HG02973 (cell line): ENCODE measurements around the gene WNT11.

Experiments used
- ATAC-seq: cut with Tn5 transposase; IDR thresholded peaks from one replicate; pipeline ENCODE4 v1.9.1; 2021; ENCODE audit warnings: moderate library complexity; ENCODE audit not compliant: unreplicated experiment

The WNT11 gene

DNA sequence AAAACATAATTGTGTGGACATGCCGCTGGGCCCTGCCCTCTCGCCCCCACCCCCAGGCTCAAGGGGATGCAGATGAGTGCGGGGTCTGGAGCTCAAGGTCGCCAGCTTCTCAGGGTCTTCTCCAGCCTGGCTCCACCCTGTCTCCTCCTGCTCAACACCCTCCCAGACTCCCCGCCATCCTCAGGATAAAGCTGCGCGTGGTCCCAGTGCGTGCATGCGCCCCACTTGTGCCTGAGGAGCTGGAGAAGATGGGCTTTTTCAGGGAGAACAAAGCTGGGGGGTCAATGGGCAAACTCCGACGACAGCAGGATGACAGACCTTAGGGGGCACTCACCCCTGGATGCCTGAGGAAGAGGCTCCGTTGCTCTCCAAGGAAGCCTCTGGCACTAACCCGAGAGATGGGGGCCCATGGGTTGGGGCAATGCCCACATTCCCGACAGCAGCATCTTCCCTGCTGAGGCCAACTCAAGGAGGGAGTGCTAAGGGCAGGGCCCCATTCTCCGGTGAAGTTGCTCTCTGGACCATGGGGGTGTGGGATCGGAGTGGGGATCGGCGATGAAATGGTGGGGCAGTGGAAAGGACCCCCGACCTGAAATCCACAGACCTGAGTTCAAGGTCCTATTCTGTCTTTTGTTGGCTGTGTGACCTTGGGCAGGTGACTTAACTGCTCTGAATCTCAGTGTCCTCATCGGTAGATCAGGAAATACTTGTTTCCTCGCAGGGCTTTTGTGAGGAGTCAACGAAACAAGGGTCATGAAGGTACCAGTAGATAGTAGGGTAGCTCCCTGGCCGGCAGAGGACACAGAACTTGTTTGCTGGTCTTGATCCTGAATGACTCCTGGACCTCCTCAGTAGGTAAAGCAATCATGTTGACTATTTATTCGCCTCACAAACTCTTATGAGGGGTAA is 47.7 kb downstream of the WNT11 start:
- no peak for ATAC-seq

DNA sequence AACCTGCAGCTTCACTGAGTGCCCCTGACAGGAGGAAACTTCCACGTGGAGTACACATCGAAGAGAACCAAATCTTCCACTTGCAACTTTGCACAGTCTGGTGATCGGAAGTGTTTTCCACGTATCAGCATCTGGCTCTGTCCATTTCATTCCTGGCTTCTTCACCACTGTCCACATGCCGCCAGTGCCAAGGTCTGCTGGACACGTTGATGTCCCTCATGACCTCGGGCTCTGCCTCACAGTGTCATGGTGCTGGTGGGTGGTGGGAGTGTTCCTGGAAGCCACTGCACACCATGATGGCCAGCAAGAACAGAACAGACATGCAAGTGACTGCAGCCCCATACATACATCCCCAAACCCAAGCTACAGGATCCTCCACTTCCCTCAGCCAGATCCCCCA is 48.4 kb downstream of the WNT11 start:
- ATAC-seq: no peak

DNA sequence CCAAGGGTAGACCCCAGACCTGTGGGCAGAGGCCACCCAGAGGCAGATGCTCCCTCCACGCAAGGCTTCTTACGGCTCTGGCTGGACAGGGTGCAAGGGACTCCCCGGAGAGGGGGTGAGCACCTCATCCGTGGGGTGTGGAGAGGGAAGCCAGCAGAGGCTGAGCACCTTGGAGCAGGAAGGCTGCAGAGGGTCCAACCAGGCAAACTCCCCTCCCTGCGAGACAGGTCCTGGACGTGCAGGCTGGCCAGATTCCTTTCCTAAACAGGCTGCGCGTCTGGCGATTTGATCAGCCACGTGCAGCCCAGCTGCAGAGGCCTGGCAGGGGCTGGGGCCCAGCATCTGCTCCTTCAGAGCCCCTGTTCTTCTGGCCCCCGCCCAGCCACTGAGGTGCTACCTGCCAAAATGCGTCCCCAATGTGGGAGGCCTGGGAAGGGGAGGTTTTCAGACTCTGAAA is 49.3 kb downstream of the WNT11 start:
- ATAC-seq: no peak

DNA sequence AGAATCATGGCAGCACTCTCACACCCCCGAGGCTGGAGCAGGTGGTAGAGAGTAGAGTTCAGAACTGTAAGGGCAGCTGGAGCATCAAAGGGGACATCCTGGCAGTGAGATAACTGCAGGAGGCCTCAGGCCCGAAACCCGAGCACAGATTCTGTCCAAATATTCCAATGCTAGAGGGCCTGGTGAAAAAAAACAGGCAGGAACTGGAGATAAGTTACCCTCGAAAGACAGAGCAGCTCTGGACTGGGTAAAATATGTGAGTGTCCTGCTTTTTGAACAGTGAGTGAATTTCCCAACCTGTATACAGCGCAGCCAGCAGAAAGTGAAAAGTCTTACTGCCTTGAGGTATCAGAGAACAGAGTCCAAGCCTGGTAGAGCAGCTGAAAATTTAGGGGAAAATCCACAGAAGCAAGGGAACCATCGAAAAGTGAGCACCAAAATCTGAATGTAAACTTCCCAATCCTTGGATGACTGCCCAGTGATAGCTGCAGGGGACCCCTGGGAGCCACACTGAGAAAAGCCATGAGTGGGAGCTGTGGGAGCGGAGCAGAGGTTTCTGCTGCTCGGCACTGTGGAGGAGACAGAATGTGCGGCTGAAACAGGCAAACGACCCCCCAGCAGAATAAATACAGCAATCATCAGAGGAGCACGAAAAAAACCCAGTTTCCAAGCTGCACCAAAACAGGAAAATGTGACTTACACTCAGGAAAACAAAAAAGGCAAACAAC is 50.6 kb downstream of the WNT11 start:
- no peak for ATAC-seq

DNA sequence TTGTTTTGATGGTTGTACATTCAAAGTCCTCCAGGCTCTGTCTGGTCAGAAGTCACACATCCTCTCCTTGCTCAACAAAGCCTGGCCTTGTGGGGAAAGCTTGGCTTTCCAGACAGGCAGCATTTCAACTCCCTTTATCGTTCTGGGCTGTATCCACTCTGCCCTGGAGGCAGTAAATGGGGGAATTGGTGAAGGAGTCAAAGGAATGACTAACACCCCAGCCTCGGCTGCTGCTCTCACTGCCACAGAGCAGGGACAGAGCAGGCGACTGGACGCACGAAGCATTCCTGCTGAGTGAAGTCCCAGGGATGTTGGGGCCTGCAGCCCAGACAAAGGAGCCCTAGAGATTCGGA is 52.8 kb downstream of the WNT11 start:
- ATAC-seq: no peak

DNA sequence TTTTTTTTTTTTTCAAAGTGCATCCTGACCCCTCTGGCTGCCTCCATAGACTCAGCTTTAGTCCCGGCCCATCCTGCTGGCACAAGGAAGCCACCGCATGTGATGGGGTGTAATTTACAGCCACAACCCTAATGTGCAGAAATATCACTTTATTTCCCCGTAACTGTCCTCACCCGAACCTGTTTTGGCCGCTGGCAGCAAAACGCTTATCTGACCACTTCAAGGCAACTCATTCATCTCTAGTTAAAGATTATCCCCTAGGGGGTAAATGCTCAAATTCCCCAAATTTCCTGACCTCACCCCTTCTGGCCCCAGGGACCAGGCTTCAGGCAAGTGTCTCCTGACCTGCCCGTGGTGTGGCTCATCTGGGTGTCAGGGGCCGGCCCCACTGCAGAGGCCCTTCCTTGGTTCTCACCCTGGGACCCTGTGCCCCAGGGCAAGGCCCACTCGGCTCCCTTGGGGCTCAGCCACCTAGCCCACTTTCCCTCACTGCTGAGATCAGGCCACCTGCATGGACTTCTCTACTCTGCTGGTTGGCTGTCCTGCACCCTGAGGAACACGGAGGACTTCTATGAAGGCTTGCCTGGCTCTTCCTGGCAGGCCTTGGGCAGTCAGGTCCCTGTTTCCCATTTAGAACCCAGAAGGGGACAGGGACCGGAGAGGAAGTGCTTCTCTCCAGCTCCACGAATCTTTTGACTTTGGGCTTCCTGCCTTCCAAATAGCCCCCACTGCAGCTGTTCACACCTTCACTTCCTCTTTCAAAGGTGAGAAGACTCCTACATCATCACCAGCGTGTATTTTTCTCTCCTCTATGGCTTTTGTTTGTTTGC is 53.3 kb downstream of the WNT11 start:
- no peak for ATAC-seq

DNA sequence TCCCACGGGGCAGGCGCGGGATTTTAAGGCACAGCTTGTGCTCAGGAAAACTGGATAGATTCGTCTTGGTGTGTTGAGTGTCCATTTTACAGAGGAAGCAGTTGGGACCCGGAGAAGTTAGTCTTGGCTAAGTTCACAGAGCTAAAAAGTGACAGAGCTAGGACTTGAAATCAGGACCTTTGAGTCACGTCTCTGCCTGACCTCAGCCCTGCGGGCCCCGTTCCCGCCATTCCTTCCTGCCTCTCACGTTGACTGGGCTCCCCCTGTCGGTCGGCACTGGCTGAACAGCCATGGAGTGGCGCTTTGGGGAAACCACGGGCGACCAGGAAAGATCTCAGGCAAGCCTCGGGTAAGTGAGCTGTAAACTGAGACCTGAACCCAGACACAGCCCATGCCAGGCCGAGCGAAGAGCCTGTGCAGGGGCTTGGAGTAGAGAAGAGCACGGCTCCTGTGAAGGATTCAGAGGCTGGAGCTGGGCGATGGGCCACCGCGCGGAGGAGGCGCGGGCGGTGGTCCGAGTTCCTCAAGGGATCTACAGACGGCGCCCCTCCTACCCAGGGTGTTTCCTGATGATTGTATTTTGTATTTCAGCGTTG is 54.1 kb downstream of the WNT11 start:
- ATAC-seq: peak; percentile 63

DNA sequence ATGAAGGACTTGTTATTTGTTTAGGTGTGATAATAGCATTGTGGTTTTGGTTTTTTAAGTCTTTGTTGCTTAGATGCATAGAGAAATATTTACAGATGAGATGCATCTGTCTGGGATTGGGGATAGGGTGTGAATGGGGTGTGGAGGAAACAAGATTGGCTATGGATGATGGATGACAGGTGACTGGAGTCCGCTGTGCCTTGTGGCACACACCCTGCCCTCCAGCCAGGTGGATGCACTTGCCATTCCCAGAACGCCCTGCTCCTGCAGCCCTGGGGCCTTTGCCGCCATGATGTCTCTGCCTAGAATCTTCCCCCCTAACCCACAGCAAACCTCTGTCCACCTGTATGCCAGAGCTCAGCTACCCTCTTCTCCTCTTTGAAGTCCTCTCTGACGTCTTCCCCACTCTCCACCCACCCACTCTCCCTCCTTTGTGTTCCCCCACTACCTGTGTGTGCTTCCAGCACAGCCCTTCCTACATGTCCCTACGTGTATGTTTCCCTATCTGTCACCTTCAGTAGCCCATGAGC is 54.7 kb downstream of the WNT11 start:
- no peak for ATAC-seq

DNA sequence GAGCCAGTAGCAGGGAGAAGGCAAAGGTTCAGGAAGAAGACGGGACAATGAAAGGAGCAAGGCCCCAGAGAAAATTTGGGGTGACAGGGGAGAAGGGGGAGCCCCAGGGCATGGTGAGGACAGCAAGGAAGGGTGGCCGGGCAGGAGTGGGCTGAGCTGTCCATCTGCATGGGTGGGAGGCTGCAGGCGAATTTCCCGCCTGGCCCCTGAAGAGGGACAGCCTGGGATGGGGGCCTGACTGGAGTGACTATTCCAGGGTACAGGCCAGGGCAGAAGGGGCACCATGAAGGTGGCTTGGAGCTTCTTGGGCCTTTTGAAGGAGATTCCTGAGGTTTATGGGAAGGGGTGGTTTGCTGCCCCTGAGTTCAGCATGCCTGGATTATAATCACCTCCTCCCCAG is 56.2 kb downstream of the WNT11 start:
- ATAC-seq: no peak

DNA sequence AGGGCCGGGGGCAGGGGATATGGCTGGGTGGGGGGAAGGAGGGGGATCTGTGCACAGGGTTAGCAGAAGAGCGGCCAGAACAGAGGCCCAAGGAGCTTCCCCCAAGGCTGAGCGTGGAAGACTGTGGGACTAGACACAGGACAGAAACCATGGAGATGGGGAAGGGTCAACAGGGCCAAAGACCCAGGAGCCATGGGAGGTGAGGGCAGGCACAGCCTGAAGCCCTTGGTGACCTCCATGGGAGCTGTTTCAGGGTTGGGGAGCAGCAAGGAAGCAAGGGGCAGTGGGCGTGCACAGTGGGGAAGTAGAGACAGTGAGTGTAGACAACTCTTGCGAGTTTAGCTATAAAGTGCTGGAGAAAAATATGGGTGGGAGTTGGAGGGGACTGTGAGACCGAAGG is 56.6 kb downstream of the WNT11 start:
- ATAC-seq: no peak

DNA sequence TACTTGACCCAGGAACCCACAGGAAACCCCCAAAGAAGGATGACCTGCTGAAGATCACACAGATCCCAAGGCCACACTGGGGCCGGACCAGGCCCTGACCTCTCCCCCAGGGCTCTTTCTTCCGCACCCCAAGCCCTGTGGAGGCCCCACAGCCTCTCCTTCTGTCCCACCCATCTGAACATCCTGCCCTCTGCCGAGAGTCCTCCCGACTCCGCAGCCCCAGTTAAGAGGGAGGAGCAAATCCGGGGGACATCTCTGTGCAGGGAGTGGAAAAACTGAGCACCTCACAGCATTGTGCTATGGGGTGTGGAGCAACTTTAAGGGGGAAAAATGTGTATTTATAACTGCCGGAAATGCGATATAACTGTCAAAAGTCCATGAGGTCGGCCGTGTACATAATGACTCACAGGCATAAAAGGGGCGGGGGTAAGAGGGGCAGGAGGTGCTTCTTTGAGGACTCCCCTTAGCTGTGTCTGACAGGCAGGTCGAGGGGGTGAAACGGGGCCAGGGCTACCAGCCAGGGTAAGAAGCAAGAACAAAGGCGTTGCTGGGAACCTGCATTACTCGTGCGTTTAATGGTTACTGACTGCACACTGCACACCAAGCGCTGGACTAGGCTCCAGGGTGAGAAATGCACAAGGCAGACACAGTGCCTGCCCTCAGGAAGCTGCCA is 57.2 kb downstream of the WNT11 start:
- ATAC-seq: no peak

DNA sequence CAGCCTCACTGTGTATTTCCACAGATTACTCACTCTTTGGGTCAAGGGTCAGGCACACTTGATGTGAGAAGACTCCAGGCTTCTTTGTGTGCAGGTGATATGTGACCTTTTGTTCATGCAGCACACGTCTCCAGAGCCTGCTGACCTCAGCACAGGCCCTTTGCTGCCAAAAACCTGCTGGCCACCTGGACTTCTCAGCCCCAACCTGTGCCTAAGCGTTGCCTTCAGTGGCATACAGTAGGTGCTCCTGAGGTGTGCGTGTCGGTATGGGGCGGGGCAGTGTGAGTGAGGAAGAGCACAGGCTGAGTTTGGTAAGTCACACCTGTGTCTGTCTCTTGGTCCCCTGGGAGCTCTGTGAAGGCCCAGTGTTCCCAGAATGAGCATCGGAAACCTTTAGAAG is 58.1 kb downstream of the WNT11 start:
- no peak for ATAC-seq

DNA sequence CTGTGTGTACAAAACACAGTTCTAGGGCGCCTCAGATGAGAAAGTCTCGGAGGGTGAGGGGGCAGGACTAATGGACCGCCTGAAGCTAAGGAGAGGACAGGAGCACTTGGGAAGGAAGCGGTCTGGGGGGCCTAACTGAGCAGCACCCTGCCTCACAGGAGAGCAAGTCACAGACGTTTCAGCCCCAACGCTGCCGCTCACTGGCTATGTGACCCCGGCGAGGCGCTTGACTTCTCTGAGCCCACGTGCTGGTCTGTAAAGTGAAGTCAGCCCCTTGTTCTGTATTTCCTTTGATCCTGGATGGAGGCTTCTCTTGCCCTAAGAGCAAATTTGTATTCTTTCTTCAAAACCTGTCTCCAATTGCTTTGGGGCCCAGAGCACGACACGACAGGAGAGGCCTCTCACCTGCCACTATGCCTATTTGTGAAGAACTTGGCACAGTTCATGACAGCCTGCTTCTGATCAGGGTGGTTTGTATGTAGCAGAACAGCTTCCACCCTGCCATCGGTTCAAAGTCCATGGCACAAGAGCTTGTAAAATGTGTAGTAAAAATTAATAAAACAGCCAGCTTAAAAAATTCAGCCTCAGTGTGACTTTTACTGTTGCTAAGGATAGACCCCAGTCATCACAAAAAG is 59.1 kb downstream of the WNT11 start:
- no peak for ATAC-seq

DNA sequence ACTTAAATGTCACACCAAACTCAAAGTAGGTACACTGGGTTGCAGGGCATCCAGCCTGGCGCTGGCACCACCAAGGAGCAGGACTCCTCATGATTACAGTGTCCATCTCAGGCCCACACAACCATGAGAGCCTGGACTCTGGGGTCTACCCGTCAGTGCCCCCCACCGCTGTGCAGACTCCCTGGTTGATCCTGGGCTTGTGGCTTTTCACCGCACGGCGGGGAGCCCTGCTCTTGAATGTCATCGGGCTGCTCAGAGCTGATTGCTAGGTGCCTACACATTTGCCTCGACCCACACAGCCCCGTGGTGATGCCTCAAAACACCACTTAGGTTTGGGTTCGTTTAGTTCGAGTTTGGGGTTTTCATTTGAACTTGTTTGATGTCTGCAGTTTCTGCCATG is 63.0 kb downstream of the WNT11 start:
- ATAC-seq: no peak

DNA sequence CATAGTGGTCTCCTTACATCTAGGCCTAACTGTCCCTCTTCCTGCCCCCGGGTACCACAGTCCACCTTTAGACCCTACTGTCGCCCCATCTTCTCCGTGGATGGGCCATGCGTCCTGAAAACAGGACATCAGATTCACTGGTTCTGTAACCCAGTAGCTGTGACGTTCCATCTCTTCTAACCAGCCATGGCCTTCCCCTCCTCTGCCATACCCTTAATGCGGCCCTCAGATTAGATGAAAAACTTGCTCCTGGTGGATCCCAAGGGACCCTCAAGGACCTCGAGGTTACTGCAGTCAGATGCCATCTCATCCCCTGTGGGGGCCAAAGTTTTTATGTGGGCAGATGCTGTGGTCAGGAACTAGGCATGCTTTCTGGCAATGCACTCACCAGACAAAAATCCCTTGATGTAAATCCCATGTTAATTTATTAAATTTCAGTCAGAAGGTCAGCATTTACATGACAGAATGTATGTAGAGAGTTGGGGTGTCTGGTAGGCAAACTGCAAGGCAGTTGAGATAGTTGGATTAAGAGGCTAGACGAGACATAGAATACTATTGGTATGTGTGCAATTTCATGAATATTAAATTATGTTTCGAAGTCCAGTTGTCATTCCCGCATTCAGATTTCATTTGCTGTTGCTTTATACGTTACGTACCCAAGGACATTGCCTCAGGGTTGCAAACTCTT is 64.3 kb downstream of the WNT11 start:
- ATAC-seq: no peak

DNA sequence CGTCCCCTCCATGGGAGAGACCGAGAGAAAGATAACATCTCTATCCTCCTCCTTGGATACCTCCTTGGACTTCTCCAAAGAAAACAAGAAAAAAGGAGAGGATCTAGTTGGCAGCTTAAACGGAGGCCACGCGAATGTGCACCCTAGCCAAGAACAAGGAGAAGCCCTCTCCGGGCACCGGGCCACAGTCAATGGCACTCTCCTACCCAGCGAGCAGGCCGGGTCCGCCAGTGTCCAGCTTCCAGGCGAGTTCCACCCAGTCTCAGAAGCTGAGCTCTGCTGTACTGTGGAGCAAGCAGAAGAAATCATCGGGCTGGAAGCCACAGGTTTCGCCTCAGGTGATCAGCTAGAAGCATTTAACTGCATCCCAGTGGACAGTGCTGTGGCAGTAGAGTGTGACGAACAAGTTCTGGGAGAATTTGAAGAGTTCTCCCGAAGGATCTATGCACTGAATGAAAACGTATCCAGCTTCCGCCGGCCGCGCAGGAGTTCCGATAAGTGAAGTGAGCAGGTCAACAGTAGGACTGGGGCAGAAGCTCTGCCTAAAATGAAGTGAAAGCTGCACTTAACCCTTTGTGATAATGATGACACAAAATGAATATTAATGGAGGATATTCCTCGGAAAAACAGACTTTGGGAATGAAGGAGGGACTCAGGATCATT is 65.3 kb downstream of the WNT11 start:
- no peak for ATAC-seq

DNA sequence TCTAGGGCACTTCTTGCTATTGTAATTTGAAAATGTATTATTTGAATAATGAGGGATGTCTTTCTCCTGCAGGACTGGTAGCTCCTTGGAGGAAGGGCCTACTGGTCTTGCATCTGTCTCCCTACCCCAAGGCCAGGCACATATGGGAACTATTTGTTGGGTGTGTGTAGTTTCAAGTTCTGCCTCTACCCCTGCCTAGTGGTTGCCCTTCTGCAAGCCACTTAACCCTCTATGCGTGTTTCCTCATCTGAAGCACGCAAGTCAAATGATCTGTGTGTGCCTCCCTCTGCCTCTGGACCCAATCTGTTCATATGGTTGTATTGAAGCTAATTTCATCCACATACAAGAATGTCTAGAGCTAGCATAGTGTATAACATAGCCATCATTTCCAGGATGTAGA is 67.0 kb downstream of the WNT11 start:
- no peak for ATAC-seq
